GM18526 (cell line): ENCODE results near the gene RTN3.

Source experiments
- POLR2A ChIP-seq: IDR thresholded peaks from 3 replicates; pipeline ENCODE4 v1.6.1; 2011; ENCODE audit not compliant: insufficient read length; ENCODE audit errors: extremely low read depth

RTN3 gene

DNA sequence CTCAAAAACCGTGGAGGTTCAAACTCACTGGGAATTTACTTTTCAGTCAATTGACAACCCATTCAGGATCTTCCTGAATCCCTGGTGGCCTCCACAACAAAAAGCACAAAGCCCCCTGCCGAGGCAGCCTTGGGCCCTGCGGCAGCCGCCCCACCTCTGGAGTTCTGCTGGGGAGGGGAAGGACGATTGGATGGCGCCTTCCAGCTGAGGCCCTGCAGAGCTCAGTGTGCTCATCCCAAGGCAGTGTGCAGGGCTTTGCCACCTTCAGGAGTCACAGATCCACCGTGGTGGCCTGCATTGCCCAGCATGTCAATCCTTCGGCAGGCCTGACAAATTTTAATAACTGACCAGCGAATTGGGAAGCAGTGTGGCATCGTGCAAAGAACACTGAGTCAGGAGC lies 79.9 kb downstream of the RTN3 start:
- no peak for TF ChIP-seq POLR2A

DNA sequence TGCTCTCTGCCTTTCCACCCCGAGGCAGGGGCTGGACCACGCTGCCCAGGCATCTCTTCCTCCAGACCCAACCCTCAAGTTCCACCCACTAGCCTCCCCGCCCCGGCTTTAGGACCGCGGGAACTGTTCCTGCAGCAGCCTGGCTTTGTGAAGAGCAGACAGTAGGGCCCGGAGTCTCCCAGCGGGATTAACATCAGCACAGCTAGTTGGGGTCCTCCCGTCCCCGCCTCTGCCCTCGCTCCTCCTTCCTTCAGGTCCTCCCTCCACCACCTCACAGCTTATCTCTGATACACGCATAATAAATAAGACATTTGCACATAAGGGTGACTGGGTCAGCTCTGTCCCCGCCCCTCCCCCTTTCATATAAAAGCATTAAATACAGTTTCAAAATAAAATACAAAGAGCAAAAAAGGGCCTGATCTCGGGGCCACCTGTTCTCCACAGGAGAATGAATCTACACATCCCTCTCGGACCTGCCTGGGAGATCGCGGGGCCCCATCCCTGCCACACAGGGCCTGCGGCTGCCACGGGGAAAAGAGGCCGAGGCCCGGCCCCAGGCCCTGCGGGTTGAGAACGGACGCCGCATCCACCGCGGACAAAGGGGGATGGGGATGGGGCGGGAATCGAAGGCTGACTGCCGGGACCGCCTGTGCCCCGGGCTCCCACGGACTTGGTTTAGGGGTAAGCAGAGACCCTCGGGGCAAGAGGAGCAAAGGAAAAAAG lies 80.8 kb downstream of the RTN3 start:
- TF ChIP-seq POLR2A: no peak

DNA sequence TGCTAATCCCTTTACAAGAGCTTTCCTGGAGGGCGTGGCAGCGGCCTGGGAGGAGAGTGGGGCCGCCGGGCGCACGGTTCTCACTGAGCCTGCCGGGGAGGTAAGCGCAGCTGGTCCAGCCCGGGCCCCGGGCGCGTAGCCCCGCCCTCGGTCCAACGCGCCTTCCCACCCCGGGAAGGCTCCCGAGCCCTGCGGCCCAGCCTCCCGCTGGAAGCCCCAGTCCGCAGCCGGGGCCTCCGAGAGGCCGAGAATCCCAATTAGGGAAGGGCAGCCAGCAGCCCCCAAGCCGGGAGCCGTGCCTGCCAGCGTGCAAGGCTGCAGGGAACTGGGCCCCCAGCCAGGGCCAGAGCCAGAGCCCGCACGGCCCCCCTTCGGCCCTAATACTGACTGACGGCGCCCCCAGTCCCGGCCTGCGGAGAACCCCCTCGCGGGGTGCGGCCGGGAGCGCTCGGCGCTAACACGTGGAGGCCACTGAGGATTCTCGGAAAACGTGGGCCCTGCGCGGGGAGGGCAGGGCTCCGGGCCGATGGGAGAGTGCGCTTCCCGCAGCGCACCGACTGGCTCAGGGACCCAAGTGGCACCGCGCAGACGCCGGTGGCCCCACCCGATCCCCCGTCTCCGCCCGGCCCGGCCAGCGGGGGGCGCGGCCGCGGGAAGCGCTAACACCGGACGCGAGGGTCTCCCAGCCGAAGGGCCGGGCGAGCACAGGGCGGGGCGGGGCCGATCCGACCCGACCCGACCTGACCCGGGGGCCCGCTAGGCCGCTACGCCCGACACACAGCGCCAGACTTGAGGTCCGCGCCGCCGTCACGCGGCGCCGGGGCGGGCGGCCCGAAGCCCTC lies 81.6 kb downstream of the RTN3 start:
- TF ChIP-seq POLR2A: no peak

DNA sequence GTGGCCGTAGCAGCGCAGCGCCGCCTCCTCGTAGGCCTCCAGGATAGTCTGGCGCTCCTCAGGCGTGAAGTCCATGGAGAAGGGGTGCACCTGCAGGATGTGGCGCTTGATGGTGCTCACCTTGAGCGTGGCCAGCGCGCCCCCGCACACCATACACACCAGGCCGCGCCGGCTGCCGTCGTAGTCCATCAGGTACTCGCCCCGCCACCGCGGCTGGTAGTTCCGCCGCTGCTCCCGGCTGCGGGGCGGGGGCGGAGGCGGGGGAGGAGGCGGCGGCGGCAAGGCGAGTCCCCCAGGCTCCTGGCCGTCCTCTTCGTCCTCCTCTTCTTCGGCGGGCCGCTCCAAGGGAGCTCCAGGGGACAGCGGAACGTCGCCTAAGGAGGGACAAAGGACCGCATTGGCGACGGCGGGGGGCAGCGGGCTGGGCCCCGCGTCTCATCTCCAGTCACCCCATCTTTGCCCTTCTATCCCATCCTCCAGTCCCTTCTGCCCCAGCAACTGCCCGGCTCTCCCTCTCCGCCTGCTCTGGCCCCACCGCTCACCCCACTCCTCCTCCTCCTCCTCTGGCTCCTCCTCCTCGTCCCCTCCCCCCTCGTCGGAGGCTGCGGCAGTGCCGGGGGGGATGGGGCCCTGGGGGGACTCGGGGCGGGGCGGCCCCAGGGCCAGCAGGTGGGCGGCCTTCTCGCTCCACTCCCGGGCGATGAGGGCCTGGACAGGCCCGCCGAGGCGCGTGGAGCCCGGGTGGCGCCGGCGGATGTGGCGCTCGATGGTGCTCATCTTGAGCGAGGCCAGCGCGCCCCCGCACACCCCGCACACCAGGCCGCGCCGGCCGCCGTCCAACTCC lies 82.4 kb downstream of the RTN3 start:
- no peak for TF ChIP-seq POLR2A

DNA sequence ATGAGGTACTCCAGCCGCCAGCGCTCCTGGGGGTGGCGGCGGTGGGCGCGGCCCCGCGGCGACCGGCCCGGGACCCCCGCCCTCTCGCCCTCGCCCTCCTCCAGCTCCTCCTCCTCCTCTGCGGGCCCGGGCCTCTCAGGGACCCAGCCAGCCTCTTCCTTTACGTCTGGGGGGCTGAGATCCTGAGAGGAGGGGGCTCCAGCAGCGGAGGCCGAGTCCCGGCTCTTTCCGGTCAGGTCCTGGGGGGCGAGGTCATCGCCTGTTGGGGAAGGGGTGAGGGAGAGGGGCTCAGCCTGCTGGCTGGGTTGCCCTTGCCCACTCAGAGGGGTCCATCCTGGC lies 83.0 kb downstream of the RTN3 start:
- TF ChIP-seq POLR2A: no peak

DNA sequence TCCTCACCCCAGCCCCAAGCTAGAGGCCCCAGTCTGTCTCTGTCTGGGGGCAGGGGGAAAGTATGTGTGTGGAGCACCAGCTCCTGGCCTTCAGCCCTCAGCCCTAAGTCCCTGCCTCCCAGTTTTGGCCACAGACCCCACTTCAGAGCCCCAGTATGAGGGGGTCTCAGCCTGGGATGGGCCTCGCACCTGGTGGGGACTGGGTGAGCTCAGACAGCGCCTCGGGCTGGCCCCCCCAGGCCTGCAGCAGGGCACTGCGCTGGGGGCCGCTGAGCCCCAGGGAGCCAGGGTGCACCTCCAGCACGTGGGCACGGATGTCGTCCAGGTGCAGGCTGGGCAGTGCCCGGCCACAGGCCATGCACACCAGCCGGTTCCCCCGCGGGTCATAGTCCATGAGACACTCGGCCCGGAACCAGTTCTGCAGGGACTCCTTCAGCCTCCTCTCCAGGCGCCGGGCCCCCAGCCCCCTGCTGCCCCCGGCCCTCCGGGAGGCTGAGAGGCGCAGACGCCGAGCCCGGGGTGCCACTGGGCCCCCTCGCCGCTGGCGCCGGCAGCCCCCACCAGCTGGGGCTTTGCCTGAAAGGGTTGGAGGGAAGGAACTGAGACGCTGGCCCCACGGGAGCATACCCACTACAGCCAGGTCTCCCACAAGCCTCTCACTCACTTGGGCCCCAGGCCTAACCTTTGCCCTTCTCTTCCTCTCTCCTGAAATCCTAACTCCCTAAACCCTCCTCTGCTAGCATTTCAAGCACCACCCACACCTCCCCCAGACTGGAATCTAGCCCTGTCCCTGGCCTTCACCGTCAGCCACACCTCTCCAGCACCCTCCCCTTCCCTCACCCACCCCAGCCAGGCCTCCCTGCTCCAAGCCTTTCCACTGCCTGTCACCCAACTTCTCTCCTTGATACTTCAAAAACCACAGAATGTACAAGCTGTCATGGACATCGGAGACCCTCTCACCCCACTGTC lies 83.7 kb downstream of the RTN3 start:
- no peak for TF ChIP-seq POLR2A

DNA sequence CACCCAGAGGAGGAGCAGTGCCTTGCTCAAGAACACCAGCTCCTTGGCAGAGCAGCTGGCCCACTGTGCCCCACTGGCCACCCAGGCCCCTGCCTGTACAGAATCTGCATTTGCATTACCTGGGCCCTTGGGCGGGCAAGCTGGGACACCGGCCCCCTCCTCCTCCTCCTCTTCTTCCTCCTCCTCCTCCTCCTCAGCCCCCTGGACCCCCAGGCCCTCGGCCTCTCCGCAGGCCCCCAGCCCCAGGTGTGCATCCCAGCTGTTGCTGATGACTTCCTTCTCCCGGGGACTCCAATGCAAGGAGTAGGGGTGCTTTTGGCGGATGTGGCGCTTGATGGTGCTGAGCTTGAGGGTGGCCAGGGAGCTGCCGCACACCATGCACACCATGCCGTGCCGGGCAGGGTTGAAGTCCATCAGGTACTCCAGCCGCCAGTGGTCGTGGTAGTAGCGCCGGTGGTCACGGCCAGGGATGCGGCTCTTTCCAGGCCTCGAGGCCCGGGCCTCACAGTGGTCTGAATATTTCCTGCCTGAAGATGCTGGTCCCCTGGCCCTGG lies 84.5 kb downstream of the RTN3 start:
- TF ChIP-seq POLR2A: no peak

DNA sequence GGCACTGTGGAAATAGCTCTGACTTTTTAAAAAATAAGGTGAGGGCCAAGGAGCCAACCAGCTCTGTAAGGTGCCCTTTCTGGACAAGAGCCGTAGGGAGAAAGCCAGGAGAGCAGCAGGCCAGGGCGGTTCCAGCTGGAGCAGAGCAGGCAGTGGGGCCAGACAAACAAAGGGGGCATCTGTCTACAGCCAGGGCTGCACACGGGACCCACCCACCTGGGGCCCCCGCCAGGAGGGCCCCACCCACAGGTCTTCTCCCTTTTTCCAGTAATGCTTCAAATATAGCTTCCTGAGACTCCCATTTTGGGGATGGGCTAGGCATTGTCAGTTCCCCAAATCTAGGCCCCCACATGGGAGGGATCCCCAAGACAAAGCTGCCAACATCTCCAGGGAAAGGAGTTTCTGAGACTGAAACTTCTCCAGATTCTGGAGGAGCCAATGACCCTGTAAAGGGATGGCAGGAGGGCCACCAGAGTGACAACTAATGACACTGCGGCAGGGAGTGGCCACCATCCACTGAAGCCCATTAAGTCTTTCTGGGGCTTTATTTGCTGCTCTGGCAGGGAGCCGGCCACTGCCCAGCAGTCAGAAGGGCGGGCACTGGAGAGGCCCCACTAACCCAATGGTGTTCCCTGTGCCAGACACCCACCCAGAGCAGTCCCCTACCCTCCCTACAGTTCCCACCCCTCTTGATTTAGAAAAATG lies 85.4 kb downstream of the RTN3 start:
- TF ChIP-seq POLR2A: no peak

DNA sequence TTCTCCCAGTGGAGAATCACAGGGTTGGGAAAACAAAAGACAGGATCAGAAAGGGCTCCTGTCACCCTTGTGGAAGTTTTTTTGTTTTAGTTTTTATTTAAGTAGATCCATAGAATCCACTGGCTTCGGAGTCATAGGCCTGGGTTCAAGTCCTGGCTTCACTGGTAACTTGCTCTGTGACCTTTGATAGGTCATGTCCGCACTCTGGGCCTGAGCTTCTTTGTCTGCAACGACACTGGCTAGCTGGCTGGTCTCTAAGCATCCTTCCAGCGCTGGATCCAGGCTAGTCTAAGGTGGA lies 85.9 kb downstream of the RTN3 start:
- no peak for TF ChIP-seq POLR2A

DNA sequence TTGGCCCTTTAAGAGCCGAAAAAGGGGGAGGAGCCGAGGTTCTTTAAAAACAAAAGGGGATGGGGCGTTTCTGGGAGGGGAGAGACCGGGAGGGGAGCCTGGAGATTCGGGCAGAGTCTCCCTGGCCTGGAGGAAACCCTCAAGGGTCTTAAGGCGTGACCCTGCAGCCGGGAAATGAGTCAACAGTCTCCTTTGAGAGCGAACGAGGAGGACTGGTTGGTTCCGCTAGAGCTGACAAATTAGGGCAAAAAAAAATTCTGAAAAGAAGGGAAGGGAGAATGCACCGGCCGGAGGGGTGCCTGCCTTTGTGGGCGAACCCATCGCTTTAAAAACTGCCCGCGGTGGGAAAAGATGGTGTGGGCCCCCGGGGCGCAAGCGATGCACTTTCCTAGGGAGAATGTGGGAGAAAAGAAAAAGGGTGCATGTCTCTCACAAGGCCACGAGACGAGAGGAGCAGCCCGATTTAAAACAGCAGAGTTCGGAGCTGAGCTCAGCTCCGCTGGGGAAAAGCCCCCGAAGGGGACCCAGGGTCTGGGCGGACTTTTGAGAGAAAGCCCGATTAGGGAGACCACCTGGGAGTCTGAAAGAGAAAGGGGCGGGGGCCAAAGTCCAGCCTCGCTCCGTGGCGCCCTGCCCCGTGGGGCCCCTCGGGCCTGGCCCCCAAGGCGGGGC lies 86.4 kb downstream of the RTN3 start:
- no peak for TF ChIP-seq POLR2A

DNA sequence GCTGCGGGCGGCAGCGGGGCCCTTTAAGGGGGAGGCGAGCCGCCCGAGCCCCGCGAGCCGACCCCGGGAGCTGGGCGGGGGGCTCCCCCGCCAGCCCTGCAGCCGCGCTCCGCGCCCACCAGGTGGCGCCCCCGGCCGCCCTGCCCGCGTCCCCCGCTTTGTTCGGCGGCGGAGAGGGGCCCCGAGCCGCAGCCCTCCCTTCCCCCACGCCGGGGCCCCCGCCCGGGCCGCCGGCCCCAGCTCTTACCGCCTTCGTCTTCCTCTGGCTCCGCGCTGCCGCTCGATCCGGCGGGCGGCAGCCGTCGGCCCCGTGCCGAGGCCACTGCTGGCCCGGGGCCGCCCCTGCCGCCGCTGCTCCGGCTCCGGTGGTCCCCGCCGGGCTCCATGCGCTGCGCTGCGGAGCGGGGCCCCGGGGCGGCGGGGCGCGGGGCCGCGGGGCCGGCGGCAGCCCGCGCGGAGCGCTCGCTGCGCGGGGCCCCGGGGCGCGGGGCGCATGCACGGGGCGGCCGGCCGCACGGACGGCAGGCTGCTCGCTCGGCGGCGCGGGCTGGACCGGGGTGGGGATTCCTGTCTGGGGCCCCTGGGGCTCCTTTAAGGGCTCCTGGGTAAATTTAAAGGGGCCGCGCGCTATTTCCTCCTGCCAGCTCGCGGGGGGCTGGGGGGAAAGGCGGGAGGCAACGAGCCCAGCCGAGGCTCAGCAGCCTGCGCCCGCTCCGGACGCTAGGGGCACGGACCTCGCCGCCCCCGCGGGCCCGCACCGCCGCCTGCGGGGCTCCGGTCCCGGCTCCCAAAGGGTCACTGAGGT lies 87.1 kb downstream of the RTN3 start, which contains the start of gene ZFTA:
Gene ZFTA (minus strand): TSS at position 539 of the 805 bp plus-strand sequence. CDS start 153 bp downstream, at position 386.
- no peak for TF ChIP-seq POLR2A

DNA sequence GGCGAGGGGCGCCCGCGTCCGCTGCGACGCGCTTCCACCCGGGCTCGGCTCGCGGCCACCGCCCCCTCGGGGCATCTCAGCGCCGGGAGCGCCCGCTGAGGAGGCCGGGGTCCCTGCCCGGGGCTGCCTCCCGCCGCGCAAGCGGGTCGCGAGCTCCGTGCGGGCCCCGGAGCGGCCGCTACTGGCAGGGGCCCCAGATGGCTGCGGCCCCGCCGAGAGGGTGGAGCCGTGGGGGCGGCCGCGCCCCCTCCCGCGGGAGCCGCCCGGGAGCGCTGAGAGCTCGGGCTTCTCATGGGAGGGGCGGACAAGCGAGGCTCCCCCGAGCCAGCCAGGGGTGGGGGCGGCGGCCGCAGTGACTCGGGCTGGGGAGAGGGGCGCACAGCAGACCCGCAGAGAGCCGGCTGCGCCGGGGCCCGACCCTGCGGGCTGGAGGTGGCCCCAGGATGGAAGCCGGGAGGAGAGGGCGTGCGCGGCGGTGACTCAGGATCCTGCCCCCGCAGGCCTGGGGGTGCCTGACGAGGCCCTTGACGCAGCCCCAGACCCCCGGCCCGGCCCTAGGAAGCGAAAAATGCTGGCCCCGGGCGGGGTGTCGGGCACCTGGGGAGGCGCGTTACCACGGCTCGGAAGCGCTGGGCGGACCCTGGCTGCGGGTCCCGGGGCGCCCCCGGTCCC lies 87.9 kb downstream of the RTN3 start:
- no peak for TF ChIP-seq POLR2A
